HG03575 (cell line): Measurements from ENCODE around the gene LRRC4.

Experiments used
- ATAC-seq: cut with Tn5 transposase; IDR thresholded peaks from one replicate; pipeline ENCODE4 v1.9.1; 2021; ENCODE audit not compliant: unreplicated experiment, insufficient number of reproducible peaks, low FRiP score; ENCODE audit errors: extremely low read depth

The LRRC4 gene

GRCh38 chr7:128035712-128036111 is 4.5 kb upstream of the LRRC4 start:
- no peak for ATAC-seq

GRCh38 chr7:128034825-128035224 is 3.6 kb upstream of the LRRC4 start:
- no peak for ATAC-seq

GRCh38 chr7:128033246-128033645 is 2.0 kb upstream of the LRRC4 start:
- ATAC-seq: no peak

GRCh38 chr7:128032605-128033235 is 1.5 kb upstream of the LRRC4 start:
- ATAC-seq: no peak

GRCh38 chr7:128031901-128032604 is 816 bp upstream of the LRRC4 start:
- ATAC-seq: no peak

GRCh38 chr7:128030263-128030653 is 979 bp downstream of the LRRC4 start:
- no peak for ATAC-seq

- ATAC-seq: no peak
Measured at GRCh38 chr7:128029405-128029995, 1.7 kb downstream of the LRRC4 start.

- no peak for ATAC-seq
Measured at GRCh38 chr7:128027485-128027980, 3.7 kb downstream of the LRRC4 start.

- ATAC-seq: no peak
Measured at GRCh38 chr7:128026551-128026950, 4.7 kb downstream of the LRRC4 start.

- no peak for ATAC-seq
Measured at GRCh38 chr7:128025819-128026218, 5.4 kb downstream of the LRRC4 start.

GRCh38 chr7:128025380-128025779 is 5.9 kb downstream of the LRRC4 start:
- no peak for ATAC-seq

GRCh38 chr7:128024151-128024550 is 7.1 kb downstream of the LRRC4 start:
- ATAC-seq: no peak

- ATAC-seq: no peak
Measured at GRCh38 chr7:128022631-128023532, 8.4 kb downstream of the LRRC4 start.

- ATAC-seq: no peak
Measured at GRCh38 chr7:128021366-128021765, 9.9 kb downstream of the LRRC4 start.

GRCh38 chr7:128020159-128020558 is 11.1 kb downstream of the LRRC4 start:
- ATAC-seq: no peak

- no peak for ATAC-seq
Measured at GRCh38 chr7:128019288-128019687, 11.9 kb downstream of the LRRC4 start.

GRCh38 chr7:128017862-128018845 is 13.1 kb downstream of the LRRC4 start:
- no peak for ATAC-seq

GRCh38 chr7:128017460-128017859 is 13.8 kb downstream of the LRRC4 start:
- no peak for ATAC-seq
